Measurements from ENCODE around the gene ITPKB.
A peak's percentile ranks its signal among the peaks of the same experiment; 100 is the strongest.

The ITPKB gene

DNA sequence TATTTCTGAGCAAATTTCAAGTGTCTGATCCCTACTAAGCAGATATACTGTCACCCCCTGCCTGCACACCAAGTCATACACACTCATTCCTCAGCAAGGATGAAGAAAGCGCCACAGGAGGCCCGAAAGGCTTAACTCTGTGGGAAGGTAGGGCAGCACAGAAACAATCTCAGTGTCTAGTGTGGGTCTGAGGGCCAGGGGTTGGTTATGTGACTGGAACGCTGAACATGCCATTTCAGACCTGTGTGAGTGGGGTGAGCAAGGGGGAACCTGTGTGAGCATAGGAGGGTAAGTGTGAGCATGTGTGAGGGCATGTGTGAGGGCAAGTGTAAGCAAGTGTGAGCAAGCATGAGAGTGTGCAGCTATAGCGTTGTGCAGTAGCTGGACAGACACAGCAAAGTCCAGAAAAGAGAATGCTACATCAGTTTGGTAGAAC lies 6.2 kb downstream of the ITPKB start:
- no peak for DNase-seq (ENCODE audit: low read depth)
- H3K4me3 ChIP-seq (ENCODE audit: low read depth, low read length): no peak overlapping the region

DNA sequence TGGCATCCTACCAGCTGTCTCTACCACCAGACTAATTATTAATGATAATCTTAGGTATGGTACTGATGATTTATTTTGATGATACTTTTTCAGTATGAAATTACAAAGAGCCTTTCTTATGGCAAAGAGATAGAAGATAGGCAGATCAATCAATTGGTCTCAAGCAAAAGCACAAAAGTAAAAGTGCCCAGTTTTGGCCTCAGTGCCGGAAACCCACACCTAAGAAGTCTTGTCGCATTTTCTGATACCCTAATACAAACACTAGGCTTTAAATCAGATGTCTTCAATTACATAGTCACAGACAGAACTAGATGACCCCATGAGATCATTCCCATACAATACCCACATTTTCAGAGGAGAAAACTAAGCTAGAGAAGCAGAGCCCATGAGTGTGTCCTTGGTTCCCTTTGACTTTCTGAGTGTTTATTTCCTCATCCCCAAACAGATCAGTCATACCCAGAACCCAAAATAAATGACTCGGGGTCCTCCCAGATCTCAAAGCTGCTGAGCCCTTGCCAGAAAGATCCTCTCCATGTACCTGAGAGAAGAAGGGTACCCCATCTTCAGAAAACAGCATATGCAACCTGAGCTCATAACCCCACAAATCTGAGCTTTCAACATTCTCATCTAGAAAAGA lies 7.7 kb downstream of the ITPKB start:
- no peak for DNase-seq (ENCODE audit: low read depth)
- H3K4me3 ChIP-seq (ENCODE audit: low read depth, low read length): peak overlapping the region; percentile 12
- no peak for TF ChIP-seq POLR2A (IDR thresholded peaks at IDR 0.05; ENCODE audit: extremely low read depth, insufficient read length)
- TF ChIP-seq, protein P1, sequence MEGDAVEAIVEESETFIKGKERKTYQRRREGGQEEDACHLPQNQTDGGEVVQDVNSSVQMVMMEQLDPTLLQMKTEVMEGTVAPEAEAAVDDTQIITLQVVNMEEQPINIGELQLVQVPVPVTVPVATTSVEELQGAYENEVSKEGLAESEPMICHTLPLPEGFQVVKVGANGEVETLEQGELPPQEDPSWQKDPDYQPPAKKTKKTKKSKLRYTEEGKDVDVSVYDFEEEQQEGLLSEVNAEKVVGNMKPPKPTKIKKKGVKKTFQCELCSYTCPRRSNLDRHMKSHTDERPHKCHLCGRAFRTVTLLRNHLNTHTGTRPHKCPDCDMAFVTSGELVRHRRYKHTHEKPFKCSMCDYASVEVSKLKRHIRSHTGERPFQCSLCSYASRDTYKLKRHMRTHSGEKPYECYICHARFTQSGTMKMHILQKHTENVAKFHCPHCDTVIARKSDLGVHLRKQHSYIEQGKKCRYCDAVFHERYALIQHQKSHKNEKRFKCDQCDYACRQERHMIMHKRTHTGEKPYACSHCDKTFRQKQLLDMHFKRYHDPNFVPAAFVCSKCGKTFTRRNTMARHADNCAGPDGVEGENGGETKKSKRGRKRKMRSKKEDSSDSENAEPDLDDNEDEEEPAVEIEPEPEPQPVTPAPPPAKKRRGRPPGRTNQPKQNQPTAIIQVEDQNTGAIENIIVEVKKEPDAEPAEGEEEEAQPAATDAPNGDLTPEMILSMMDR (IDR thresholded peaks at IDR 0.05; ENCODE audit: low read depth, low read length): no peak
- TF ChIP-seq MYC (IDR thresholded peaks at IDR 0.05; ENCODE audit: low read depth, low read length): no peak
- TF ChIP-seq, protein P2, sequence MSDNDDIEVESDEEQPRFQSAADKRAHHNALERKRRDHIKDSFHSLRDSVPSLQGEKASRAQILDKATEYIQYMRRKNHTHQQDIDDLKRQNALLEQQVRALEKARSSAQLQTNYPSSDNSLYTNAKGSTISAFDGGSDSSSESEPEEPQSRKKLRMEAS (IDR thresholded peaks at IDR 0.05; ENCODE audit: low read depth, low read length): no peak

More for the DNA sequence above, 6.2 kb downstream of the ITPKB start:
- TF ChIP-seq, protein P2 (IDR thresholded peaks at IDR 0.05; ENCODE audit: low read depth, low read length): no peak
- TF ChIP-seq MYC (IDR thresholded peaks at IDR 0.05; ENCODE audit: low read depth, low read length): no peak
- no peak for TF ChIP-seq POLR2A (IDR thresholded peaks at IDR 0.05; ENCODE audit: extremely low read depth, insufficient read length)

DNA sequence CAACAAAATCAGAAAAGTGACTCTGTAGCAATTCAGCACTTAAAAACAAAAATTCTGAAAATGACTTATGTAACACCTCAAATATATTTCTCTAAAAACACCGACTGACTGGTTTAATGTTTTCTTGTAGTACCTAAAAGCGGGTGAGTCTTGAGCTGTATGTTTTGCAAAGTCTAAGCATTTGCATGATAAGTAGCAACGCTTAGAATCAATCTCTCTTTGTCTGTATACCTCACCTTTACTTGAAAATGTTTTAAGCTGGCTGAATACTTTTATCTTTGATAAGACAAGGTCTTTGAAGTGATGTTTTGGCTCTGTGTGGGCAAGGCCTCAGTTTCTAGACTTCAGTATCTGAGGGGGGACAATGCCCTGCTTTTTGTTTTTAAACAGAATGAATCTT lies 8.2 kb downstream of the ITPKB start:
- no peak overlapping the region for H3K4me3 ChIP-seq (ENCODE audit: low read depth, low read length)
- DNase-seq (ENCODE audit: low read depth): no peak
- TF ChIP-seq, protein P2 (IDR thresholded peaks at IDR 0.05; ENCODE audit: low read depth, low read length): no peak
- TF ChIP-seq POLR2A (IDR thresholded peaks at IDR 0.05; ENCODE audit: extremely low read depth, insufficient read length) (no peak), MYC (IDR thresholded peaks at IDR 0.05; ENCODE audit: low read depth, low read length) (no peak)
- TF ChIP-seq, protein P1 (IDR thresholded peaks at IDR 0.05; ENCODE audit: low read depth, low read length): no peak

DNA sequence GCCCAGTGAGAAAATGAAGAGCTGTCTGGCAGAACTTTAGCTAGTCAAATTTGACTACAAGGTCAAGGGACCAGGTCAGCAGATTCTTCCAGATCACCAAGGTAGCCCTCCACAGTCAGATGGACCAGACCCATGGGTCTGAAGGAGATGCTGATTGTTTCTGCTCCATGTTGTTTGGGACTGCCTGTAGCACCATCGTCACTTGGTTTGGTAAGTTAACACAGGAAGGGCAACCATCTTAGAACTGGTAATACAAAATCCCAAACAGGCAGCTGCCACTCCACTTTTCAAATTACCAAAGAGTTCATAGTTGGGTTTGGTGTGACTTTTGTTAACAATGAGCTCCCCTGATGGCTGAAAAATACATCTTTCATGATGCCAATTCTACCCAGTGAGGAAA lies 9.0 kb downstream of the ITPKB start:
- DNase-seq (ENCODE audit: low read depth): no peak
- H3K4me3 ChIP-seq (ENCODE audit: low read depth, low read length): no peak overlapping the region
- TF ChIP-seq POLR2A (IDR thresholded peaks at IDR 0.05; ENCODE audit: extremely low read depth, insufficient read length) (no peak), MYC (IDR thresholded peaks at IDR 0.05; ENCODE audit: low read depth, low read length) (no peak)
- TF ChIP-seq, protein P2 (IDR thresholded peaks at IDR 0.05; ENCODE audit: low read depth, low read length): no peak
- TF ChIP-seq, protein P1 (IDR thresholded peaks at IDR 0.05; ENCODE audit: low read depth, low read length): no peak

DNA sequence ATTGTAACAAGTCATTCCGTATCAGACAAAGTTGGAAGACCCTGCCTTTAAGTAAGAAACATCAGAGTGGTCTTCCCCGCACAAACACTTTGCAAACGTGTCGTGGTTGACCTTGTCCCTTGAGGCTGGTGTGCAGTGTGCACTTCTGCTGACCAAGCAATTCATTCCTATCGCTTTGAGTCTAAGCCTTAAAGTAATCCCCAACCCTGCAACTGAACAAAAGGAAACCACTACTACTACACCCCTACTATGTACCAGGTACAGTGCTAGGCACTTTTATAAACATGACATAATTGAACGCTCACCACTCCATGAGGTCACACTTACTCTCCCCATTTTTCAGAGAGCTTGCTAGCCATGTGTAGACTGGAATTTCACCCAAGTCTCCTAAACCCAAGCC lies 10.6 kb downstream of the ITPKB start:
- TF ChIP-seq MYC (IDR thresholded peaks at IDR 0.05; ENCODE audit: low read depth, low read length) (no peak), POLR2A (IDR thresholded peaks at IDR 0.05; ENCODE audit: extremely low read depth, insufficient read length) (no peak)
- TF ChIP-seq, protein P1 (IDR thresholded peaks at IDR 0.05; ENCODE audit: low read depth, low read length): no peak
- TF ChIP-seq, protein P2 (IDR thresholded peaks at IDR 0.05; ENCODE audit: low read depth, low read length): no peak
- H3K4me3 ChIP-seq (ENCODE audit: low read depth, low read length): no peak overlapping the region

DNA sequence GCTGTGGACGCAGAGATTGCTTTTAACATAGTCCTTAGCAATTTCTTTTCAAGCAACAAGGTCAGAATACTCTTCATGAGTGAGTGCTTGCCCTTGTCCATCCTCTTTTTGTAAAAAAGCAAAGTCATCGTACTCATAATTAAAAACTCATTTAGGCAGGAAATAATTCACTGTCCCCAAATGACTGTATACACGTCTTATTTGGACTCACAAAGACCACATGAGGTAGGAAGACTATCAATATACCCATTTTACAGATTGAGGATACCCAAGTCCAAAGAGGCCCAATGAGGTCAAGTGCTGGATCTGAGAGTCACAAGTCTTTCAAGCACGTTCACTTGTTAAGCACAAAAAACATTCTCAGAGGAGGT lies 13.2 kb downstream of the ITPKB start:
- DNase-seq (ENCODE audit: low read depth): no peak
- TF ChIP-seq, protein P1 (IDR thresholded peaks at IDR 0.05; ENCODE audit: low read depth, low read length): no peak
- TF ChIP-seq, protein P2 (IDR thresholded peaks at IDR 0.05; ENCODE audit: low read depth, low read length): no peak
- no peak for TF ChIP-seq MYC (IDR thresholded peaks at IDR 0.05; ENCODE audit: low read depth, low read length)
- no peak for TF ChIP-seq POLR2A (IDR thresholded peaks at IDR 0.05; ENCODE audit: extremely low read depth, insufficient read length)
- H3K4me3 ChIP-seq (ENCODE audit: low read depth, low read length): no peak overlapping the region

More for the DNA sequence above, 10.6 kb downstream of the ITPKB start:
- DNase-seq (ENCODE audit: low read depth): no peak
